Stimulated activated memory B cell treated with anti-CD40 and anti-IgM and Interleukin-4, amounts not matched to agents 10 μg/mL and 1 μg/mL and 100 μg/mL, for 72 hours (primary cell): ENCODE data around the gene NR6A1.
"Not testable (repeated sequence)": the region's sequence is repeated elsewhere in the genome, so short reads cannot be mapped to it uniquely, and the experiment has no call there.

Source experiments
- ATAC-seq: fragments of 150-1000 bp; cut with Tn5 transposase; 2 replicates; pipeline ENCODE4 v1.10.0; 2021
- H3K27ac Mint-ChIP-seq: one replicate; pipeline ENCODE4 v1.8.0; 2022; ENCODE audit warnings: mild to moderate bottlenecking, mixed read lengths
- H3K27me3 Mint-ChIP-seq: one replicate; pipeline ENCODE4 v1.8.0; 2022; ENCODE audit warnings: mixed read lengths
- H3K36me3 Mint-ChIP-seq: one replicate; pipeline ENCODE4 v1.8.0; 2022; ENCODE audit warnings: mixed read lengths
- H3K4me1 Mint-ChIP-seq: one replicate; pipeline ENCODE4 v1.8.0; 2022; ENCODE audit warnings: mixed read lengths
- H3K4me3 Mint-ChIP-seq: one replicate; pipeline ENCODE4 v1.8.0; 2022; ENCODE audit warnings: mild to moderate bottlenecking, moderate library complexity, mixed read lengths
- H3K9me3 Mint-ChIP-seq: one replicate; pipeline ENCODE4 v1.8.0; 2022; ENCODE audit warnings: mixed read lengths

NR6A1 gene

DNA sequence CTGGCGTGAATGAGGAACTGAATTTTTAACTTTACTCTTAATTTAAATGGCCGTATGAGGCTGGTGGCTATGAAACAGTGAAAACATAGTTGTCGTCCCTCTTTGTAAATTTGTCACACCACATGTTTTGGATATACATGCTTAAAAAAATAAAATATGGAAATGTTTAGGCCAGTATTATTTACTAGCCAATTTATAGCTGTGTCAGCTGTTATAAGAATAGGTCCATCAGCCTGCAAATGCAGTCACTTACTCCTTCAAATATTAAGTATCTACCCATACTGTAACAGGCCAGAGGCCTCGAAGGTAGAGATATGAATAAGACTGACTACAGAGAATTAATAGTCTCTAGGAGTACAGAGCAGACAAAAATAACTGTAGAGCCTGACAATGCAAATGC is 30.0 kb downstream of the NR6A1 start:
- Mint-ChIP-seq H3K36me3 (no peaks in the 10 kb centered on the region), H3K9me3 (no peaks in the 10 kb centered on the region), H3K4me1 (no peaks in the 10 kb centered on the region), H3K27me3 (no peaks in the 10 kb centered on the region), H3K27ac (no peak overlapping the region), H3K4me3 (no peak overlapping the region)
- no peak for ATAC-seq

DNA sequence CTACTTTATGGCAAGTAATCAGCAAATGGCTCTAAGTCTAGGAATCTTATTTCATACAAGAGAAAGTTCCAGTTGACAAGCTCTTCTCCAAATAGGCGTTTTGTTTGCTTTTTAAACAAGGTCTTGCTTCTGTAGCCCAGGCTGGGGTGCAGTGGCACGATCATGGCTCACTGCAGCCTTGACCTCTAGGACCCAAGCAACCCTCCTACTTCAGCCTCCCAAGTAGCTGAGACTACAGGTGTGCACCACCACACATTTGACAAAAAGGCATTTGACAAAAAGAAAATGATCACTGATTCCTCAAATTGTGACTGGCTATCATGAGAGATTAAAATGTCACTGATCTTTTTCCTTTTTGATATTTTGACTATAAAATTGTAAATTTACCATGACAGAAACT is 31.8 kb downstream of the NR6A1 start:
- H3K27me3 Mint-ChIP-seq: no peaks in the 10 kb centered on the region
- no peaks in the 10 kb centered on the region for H3K9me3 Mint-ChIP-seq
- H3K36me3 Mint-ChIP-seq: no peaks in the 10 kb centered on the region
- no peaks in the 10 kb centered on the region for H3K4me1 Mint-ChIP-seq
- no peak overlapping the region for H3K27ac Mint-ChIP-seq
- ATAC-seq: no peak
- H3K4me3 Mint-ChIP-seq: no peak overlapping the region

DNA sequence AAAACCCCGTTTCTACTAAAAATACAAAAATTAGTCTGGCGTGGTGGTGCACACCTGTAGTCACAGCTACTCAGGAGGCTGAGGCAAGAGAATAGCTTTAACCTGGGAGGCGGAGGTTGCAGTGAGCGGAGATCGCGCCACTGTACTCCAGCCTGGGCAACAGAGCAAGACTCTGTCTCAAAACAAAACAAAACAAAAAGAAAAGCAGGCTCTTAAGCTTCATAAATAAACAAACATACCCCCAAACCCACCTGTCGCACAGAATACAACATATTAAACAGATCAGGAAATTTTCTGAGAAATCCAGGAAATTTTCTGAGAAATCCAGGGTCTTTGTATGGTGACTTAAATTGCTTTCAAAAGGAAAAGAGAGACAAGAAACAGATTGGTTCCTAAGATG is 33.0 kb downstream of the NR6A1 start:
- H3K4me1 Mint-ChIP-seq, H3K36me3 Mint-ChIP-seq, H3K27ac Mint-ChIP-seq, H3K9me3 Mint-ChIP-seq, H3K4me3 Mint-ChIP-seq, ATAC-seq, H3K27me3 Mint-ChIP-seq: not testable (repeated sequence)

DNA sequence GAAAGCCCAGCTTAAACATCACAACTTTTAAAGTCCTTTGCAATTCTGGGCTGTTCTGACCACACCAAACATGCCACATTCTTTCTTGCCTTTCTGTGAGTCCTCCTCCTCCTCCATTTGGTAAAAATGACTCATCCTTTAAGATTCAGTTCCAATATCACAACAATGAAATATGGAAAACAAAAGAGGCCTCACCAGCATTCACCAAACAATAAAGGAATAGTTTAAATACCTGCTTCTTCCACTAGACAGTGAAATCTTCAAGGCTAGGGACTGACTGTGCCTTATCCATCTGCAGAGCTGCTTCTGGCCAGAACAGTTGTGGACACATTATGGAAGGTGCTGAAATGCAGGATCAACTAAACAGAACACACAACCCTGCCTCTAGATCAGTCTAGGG is 36.0 kb downstream of the NR6A1 start:
- Mint-ChIP-seq H3K27ac (no peak overlapping the region), H3K4me3 (no peak overlapping the region), H3K9me3 (no peaks in the 10 kb centered on the region), H3K36me3 (no peaks in the 10 kb centered on the region), H3K27me3 (no peaks in the 10 kb centered on the region), H3K4me1 (no peaks in the 10 kb centered on the region)
- no peak for ATAC-seq

DNA sequence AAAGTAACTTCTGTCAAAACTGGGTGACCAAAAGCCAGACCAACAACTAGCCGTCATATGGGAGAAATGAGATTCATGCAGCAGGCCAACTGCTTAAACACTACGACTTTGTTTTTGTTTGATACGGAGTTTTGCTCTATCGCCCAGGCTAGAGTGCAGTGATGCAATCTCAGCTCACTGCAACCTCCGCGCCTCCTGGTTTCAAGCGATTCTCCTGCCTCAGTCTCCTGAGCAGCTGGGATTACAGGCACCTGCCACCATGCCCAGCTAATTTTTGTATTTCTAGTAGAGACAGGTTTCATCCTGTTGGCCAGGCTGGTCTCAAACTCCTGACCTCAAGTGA is 36.4 kb downstream of the NR6A1 start:
- H3K36me3 Mint-ChIP-seq, H3K4me3 Mint-ChIP-seq, ATAC-seq, H3K27me3 Mint-ChIP-seq, H3K27ac Mint-ChIP-seq, H3K9me3 Mint-ChIP-seq, H3K4me1 Mint-ChIP-seq: not testable (repeated sequence)

DNA sequence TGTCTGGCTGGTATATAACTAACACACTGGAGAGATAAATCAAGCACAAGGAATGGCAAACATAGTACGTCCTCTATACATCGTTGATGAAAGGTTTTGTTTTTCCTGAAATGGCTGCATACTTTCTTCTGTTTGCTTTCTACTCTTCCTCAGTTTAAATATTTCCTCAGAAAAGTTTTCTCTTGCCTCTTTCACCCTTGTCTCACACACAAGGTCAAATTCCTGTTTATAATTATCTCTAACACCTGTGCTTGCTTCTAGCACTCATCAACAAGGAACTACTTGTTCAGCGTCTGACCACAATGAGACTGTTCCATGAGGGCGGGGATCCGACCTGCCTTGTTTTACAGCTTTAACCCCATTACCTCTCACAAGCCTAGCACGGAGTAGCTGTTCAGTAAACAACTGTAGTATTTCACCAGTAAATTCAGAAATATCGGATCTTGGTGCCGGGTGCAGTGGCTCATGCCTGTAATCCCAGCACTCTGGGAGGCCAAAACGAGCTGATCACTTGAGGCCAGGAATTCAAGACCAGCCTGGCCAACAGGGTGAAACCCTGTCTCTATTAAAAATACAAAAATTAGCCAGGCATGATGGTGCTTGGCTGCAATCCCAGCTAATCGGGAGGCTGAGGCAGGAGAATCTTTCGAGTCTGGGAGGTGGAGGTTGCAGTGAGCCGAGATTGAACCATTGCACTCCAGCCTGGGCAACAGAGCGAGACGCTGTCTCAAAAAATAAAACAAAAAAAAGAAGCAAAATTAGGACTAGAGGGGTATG is 37.0 kb downstream of the NR6A1 start:
- no peaks in the 10 kb centered on the region for H3K36me3 Mint-ChIP-seq
- no peak for ATAC-seq
- no peaks in the 10 kb centered on the region for H3K27me3 Mint-ChIP-seq
- H3K9me3 Mint-ChIP-seq: no peaks in the 10 kb centered on the region
- no peaks in the 10 kb centered on the region for H3K4me1 Mint-ChIP-seq
- no peak overlapping the region for H3K4me3 Mint-ChIP-seq
- no peak overlapping the region for H3K27ac Mint-ChIP-seq

- no peak overlapping the region for H3K4me3 Mint-ChIP-seq
- H3K27me3 Mint-ChIP-seq: no peaks in the 10 kb centered on the region
- no peak overlapping the region for H3K27ac Mint-ChIP-seq
- no peak for ATAC-seq
- no peaks in the 10 kb centered on the region for H3K9me3 Mint-ChIP-seq
- no peaks in the 10 kb centered on the region for H3K4me1 Mint-ChIP-seq
- no peaks in the 10 kb centered on the region for H3K36me3 Mint-ChIP-seq
Measured at GRCh38 chr9:124730772-124731171, 40.3 kb downstream of the NR6A1 start.

- H3K9me3 Mint-ChIP-seq: no peaks in the 10 kb centered on the region
- ATAC-seq: no peak
- H3K4me1 Mint-ChIP-seq: no peaks in the 10 kb centered on the region
Measured at GRCh38 chr9:124726886-124727285, 44.2 kb downstream of the NR6A1 start.

DNA sequence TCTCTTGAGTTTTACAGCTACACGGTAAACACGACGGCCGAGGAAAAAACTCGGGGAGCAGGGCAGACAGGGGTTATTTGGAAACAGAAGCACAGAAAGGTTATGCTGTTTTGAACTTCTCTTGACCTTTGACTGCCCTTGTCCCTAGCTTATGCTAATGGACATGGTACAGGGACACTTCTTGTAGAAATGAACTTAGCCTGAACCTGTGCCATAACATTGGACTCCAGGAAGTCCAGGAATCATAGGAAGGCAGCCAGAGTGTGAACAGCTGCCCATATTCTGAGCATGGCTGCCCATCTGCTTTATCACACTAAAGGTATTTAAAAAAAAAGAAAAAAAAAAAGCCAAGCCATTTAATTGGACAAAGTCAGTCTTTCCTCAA is 46.1 kb downstream of the NR6A1 start:
- no peak for ATAC-seq
- no peaks in the 10 kb centered on the region for H3K9me3 Mint-ChIP-seq
- H3K36me3 Mint-ChIP-seq: no peaks in the 10 kb centered on the region
- no peak overlapping the region for H3K27ac Mint-ChIP-seq
- no peaks in the 10 kb centered on the region for H3K27me3 Mint-ChIP-seq
- H3K4me3 Mint-ChIP-seq: no peak overlapping the region
- no peaks in the 10 kb centered on the region for H3K4me1 Mint-ChIP-seq

More at GRCh38 chr9:124726886-124727285, 44.2 kb downstream of the NR6A1 start:
- Mint-ChIP-seq H3K27me3 (no peaks in the 10 kb centered on the region), H3K27ac (no peak overlapping the region), H3K36me3 (no peaks in the 10 kb centered on the region), H3K4me3 (no peak overlapping the region)

DNA sequence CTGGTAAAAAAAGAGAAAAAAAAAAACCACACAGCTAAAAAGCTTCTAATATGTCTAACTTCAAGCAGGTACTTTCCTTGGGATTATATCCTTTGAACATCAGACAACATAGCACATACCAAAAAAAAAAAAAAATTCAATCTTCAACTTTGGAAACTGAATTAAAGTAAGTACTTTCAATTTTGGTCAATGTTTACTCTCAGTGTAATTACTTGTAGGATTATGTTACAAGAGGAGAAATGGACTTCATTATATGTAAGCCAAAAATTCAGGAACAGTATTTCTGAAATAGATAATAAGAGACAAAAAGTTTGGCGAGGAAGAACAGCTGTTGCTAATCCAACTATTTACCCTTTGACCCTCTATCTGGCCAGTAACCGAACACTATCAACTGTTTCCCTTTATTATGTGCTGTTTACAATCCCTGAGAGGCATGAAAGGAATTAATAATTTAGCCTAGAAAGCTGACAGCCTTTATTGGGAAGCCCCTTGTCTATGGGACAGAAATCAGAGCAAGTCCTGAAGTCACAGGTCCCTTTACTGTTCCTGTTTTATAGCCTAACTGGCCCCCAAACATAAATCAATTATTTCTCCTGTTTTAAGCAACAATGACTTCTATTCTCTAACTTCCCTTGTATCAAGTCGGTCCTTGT is 46.6 kb downstream of the NR6A1 start:
- Mint-ChIP-seq H3K27me3 (no peaks in the 10 kb centered on the region), H3K4me1 (no peaks in the 10 kb centered on the region), H3K9me3 (no peaks in the 10 kb centered on the region), H3K27ac (no peak overlapping the region), H3K4me3 (no peak overlapping the region), H3K36me3 (no peaks in the 10 kb centered on the region)
- ATAC-seq: no peak

DNA sequence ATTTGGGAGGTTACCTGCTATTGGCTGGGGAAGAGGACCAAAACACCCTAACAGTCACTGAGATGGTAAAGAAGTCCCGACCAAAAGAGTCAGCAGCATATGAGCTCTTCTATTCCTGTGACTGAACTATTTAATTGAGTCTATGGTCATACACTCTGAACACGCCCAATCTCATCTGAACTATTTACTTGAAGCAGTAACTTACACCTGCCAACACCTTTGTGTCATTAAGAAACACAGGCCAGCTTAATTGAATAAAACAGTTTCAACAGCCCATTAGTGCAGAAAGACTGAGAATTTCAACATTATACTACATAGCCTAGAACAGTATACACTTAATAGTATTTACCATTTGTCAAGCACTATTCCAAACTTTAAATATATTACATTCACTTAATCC is 47.8 kb downstream of the NR6A1 start:
- no peaks in the 10 kb centered on the region for H3K27me3 Mint-ChIP-seq
- H3K9me3 Mint-ChIP-seq: no peaks in the 10 kb centered on the region
- H3K4me1 Mint-ChIP-seq: no peaks in the 10 kb centered on the region
- no peak overlapping the region for H3K4me3 Mint-ChIP-seq
- no peak overlapping the region for H3K27ac Mint-ChIP-seq
- no peak for ATAC-seq
- H3K36me3 Mint-ChIP-seq: no peaks in the 10 kb centered on the region

DNA sequence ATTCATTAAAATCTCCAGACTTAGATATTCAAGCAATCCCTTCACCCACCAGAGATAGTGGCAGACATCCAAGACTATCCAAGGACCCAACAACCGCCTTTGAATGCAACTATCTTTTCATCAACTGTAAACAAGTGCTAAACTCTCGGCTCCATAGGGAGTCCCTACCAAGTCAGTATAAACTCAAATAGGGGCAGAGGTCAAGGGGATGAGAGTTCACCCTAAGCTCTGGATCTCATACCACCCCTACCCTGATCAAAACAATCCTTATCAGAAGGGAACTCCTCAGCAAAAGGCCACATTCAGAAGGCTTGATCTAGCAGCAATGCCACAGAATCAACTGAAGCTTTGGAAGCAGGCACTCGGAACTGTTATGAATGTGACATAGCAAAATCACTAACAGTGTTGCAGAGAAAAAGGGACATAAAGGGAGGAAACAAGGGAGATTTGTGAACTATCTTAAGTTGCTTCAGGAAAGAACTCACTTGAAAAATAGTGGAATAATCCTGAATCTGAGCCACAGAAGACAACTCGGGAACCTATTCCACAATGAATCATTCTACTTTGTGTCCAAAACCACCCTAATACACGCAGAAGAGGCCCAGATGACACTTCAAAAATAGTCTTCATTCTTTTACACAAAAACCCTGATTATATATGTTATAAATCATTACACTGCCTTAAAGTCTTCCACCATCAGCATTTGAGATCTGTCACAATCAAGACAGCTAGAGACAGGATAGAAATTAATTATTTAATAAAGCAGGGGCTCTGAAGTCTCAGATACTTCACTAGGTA is 49.8 kb downstream of the NR6A1 start:
- Mint-ChIP-seq H3K4me1 (no peaks in the 10 kb centered on the region), H3K27me3 (no peaks in the 10 kb centered on the region), H3K27ac (no peak overlapping the region), H3K4me3 (no peak overlapping the region), H3K9me3 (no peaks in the 10 kb centered on the region), H3K36me3 (no peaks in the 10 kb centered on the region)
- no peak for ATAC-seq

DNA sequence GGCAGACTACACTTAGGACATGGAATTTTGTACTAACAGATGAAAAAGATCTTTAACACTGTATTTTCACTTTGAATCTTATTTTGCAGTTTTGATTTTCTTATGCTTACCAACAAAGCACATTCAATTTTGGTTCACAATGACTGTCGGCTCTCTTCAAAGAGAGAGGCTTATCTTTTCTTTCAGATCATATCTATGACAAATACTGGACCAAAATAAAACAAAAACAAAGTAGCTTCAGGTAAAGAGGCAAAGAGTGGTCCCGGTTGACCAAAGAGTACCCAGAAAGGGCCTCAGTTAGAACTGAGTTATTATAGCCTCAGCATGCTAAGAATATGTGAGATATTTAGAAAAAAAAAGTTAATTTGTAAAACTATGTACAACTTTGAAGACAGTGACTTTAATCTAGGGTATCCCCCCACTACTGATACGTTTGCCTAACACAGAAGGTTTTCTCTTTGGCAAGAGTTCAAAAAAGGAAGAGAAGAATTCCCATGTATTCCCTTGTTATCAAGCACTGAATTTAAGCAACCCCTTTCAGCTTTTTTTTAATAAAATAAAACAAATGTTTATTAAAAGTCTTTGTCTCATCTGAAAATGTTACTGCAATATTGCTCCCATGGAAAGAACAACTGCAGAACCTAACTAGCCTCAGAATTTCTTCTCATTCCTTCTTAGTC is 50.5 kb downstream of the NR6A1 start:
- H3K4me1 Mint-ChIP-seq: no peaks in the 10 kb centered on the region
- H3K27ac Mint-ChIP-seq: no peak overlapping the region
- H3K9me3 Mint-ChIP-seq: no peaks in the 10 kb centered on the region
- H3K36me3 Mint-ChIP-seq: no peaks in the 10 kb centered on the region
- ATAC-seq: no peak
- no peaks in the 10 kb centered on the region for H3K27me3 Mint-ChIP-seq
- no peak overlapping the region for H3K4me3 Mint-ChIP-seq

- H3K4me1 Mint-ChIP-seq: no peaks in the 10 kb centered on the region
- ATAC-seq: no peak
- no peaks in the 10 kb centered on the region for H3K9me3 Mint-ChIP-seq
- no peaks in the 10 kb centered on the region for H3K36me3 Mint-ChIP-seq
- H3K27me3 Mint-ChIP-seq: no peaks in the 10 kb centered on the region
- no peak overlapping the region for H3K4me3 Mint-ChIP-seq
- H3K27ac Mint-ChIP-seq: no peak overlapping the region
Measured at GRCh38 chr9:124718928-124719327, 52.2 kb downstream of the NR6A1 start.

- H3K9me3 Mint-ChIP-seq: no peaks in the 10 kb centered on the region
- H3K4me1 Mint-ChIP-seq: no peaks in the 10 kb centered on the region
- H3K4me3 Mint-ChIP-seq: no peak overlapping the region
- no peak overlapping the region for H3K27ac Mint-ChIP-seq
- no peak for ATAC-seq
- H3K27me3 Mint-ChIP-seq: no peaks in the 10 kb centered on the region
- no peaks in the 10 kb centered on the region for H3K36me3 Mint-ChIP-seq
Measured at GRCh38 chr9:124717597-124717996, 53.5 kb downstream of the NR6A1 start.
